ENCODE measurements around the gene PSMG4. TPM values are rescaled to one million over a fixed set of nuclear protein-coding genes. Genes with fewer than 3 reads are reported as not detected.

Gene PSMG4
- total and polyA plus RNA-seq, 2 donors (not counting 3 experiments of a cell fraction or from before 2014, with no cell fraction given) = 31.4 to 46.0 TPM

- Histone ChIP-seq H3K4me1 (ENCODE audit: control insufficient read depth, extremely low read depth, insufficient read depth, low read length) (peaks cover 27% of the 10 kb centered on the region), H3K27ac (ENCODE audit: insufficient read depth, low read depth, low read length) (no peak overlapping the region), H3K9me1 (replicated peaks; ENCODE audit: control insufficient read depth, extremely low read depth, insufficient read depth, low read length) (no peaks in the 10 kb centered on the region), H3K27me3 (ENCODE audit: control insufficient read depth in 2 of 2, insufficient read depth in 2 of 2, low read length in 2 of 2) (no peaks in the 10 kb centered on the region), H3K4me3 (replicated peaks in 1 of 3; ENCODE audit: insufficient read depth in 1 of 3, low read depth in 1 of 3, low read length in 3 of 3) (no peak overlapping the region), H2AFZ (ENCODE audit: low read depth, low read length) (no peak overlapping the region), H3K9me3 (replicated peaks; ENCODE audit: control insufficient read depth, insufficient read depth, low read length) (no peaks in the 10 kb centered on the region), H3K36me3 (ENCODE audit: control insufficient read depth in 2 of 2, extremely low read depth in 1 of 2, insufficient read depth in 2 of 2, low read length in 2 of 2) (peaks cover 0 to 7% of the 10 kb centered on the region in 2 experiments), H3K4me2 (ENCODE audit: insufficient read depth, low read length) (no peak overlapping the region), H3K79me2 (ENCODE audit: control insufficient read depth, insufficient read depth, low read length) (no peaks in the 10 kb centered on the region), H4K20me1 (replicated peaks; ENCODE audit: control insufficient read depth, extremely low read depth, insufficient read depth, low read length) (no peaks in the 10 kb centered on the region), H3K9ac (replicated peaks; ENCODE audit: extremely low read depth, insufficient read depth, low read length) (no peak overlapping the region)
- FAIRE-seq (no peak), DNase-seq (ENCODE audit: low read depth, low spot score) (no peak)
- dilution Hi-C loops (cut with MboI; ENCODE audit: extremely low pct_ligation_motif_present, low sequenced_read_pairs) = loop anchor here (25.0 kb wide), 1 partner anchor 703 kb away; no protein-coding TSS in a partner anchor
- TF ChIP-seq JUN (IDR thresholded peaks at IDR 0.05; ENCODE audit: borderline replicate concordance, insufficient read depth, insufficient read length, low read depth) (no peak), POLR2AphosphoS5 (IDR thresholded peaks at IDR 0.05; ENCODE audit: insufficient read depth, low read depth, low read length) (no peak), MAX (IDR thresholded peaks at IDR 0.05; ENCODE audit: insufficient read depth, insufficient read length) (no peak), GATA2 (IDR thresholded peaks at IDR 0.05; ENCODE audit: insufficient read depth, insufficient read length, low read depth, low read length) (no peak), FOS (IDR thresholded peaks at IDR 0.05; ENCODE audit: borderline replicate concordance, insufficient read depth, low read length) (no peak), CTCF (IDR thresholded peaks at IDR 0.05; ENCODE audit: extremely low read depth in 1 of 2, insufficient read depth in 1 of 2, low read depth in 1 of 2, low read length in 2 of 2) (no peak), EZH2 (IDR thresholded peaks at IDR 0.05; ENCODE audit: borderline replicate concordance, low read depth, low read length, severe bottlenecking) (no peak), MYC (IDR thresholded peaks at IDR 0.05; ENCODE audit: low read depth, low read length) (no peak), POLR2A (IDR thresholded peaks at IDR 0.05; ENCODE audit: low read depth, low read length) (no peak)
- CTCF ChIA-PET = no interaction called here
- POLR2A ChIA-PET = no interaction called here
- BruUV-seq (replicated peaks) = no TSS peak
- intact Hi-C loops (cut with micrococcal nuclease) = loop anchor here (5.0 kb wide), 1 partner anchor 628 kb away; no protein-coding TSS in a partner anchor
These were observed 25.7 kb downstream of the PSMG4 start for GRCh38 chr6:3284436-3284876.
